ENCODE results near the gene OR6K2. TPM values are rescaled to one million over a fixed set of nuclear protein-coding genes. Genes with fewer than 3 reads are reported as not detected.

OR6K2 gene
- total and polyA plus RNA-seq, 2 of the 4 experiments (the other 2 are of a cell fraction) = not detected

DNA sequence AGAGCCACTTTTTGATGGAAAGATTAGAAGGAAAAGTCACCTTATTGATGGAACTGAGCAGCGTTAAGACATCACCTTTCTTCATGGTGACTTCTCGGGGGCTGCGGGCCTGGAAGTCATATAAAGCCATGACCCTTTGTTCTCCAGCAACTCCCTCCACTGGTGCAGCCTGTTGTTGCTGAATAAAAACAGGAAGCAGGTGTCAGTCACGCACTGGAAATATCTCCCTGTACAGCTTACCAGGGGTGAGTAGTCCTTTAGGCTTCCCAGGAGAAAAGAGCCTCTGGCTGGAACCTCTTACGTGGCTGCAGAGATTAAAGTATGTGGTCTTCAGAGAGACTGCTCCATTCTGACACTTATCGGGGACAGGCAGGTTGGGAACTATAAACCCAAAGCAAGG, 45.9 kb downstream of the OR6K2 start:
- no peak overlapping the region for H3K4ac ChIP-seq (ENCODE audit: low read depth, low read length)
- POLR2A ChIA-PET (ENCODE audit: unreplicated experiment) = no interaction called here
- H2BK5ac ChIP-seq (ENCODE audit: low read depth, low read length, poor library complexity, severe bottlenecking) = no peak overlapping the region
- no peak overlapping the region for H2AK9ac ChIP-seq (replicated peaks; ENCODE audit: low read depth, low read length, poor library complexity)
- no peak overlapping the region for H3K23ac ChIP-seq (ENCODE audit: low read depth, low read length)
- no peaks in the 10 kb centered on the region for H4K20me1 ChIP-seq (ENCODE audit: insufficient read depth, low read length)
- no CpG with 5 or more reads among the region's 6 CpGs for WGBS, 2 experiments (ENCODE audit: extremely low coverage in 2 of 2, insufficient read length in 1 of 2)
- no TSS peak for BruUV-seq (replicated peaks)
- TF ChIP-seq CEBPB (IDR thresholded peaks at IDR 0.05; ENCODE audit: low read depth, low read length) (no peak), BHLHE40 (IDR thresholded peaks at IDR 0.05; ENCODE audit: low read depth, low read length) (no peak), SMC3 (IDR thresholded peaks at IDR 0.05; ENCODE audit: low read depth, low read length) (no peak), RCOR1 (IDR thresholded peaks at IDR 0.05; ENCODE audit: insufficient replicate concordance, low read length) (no peak), MAFK (IDR thresholded peaks at IDR 0.05; ENCODE audit: low read depth, low read length) (no peak), POLR2A (IDR thresholded peaks at IDR 0.05; ENCODE audit: low read depth, low read length) (no peak), MAZ (IDR thresholded peaks at IDR 0.05; ENCODE audit: borderline replicate concordance, low read depth, low read length) (no peak), NFE2L2 (IDR thresholded peaks at IDR 0.05; ENCODE audit: low read depth, low read length) (no peak), MXI1 (IDR thresholded peaks at IDR 0.05; ENCODE audit: borderline replicate concordance, low read depth, low read length) (no peak), CHD1 (IDR thresholded peaks at IDR 0.05; ENCODE audit: low read depth, low read length) (no peak), FOS (IDR thresholded peaks at IDR 0.05; ENCODE audit: low read depth, low read length) (no peak), RAD21 (IDR thresholded peaks at IDR 0.05; ENCODE audit: low read length) (no peak), RFX5 (IDR thresholded peaks at IDR 0.05; ENCODE audit: low read depth, low read length) (no peak)
- TF ChIP-seq, protein P1, sequence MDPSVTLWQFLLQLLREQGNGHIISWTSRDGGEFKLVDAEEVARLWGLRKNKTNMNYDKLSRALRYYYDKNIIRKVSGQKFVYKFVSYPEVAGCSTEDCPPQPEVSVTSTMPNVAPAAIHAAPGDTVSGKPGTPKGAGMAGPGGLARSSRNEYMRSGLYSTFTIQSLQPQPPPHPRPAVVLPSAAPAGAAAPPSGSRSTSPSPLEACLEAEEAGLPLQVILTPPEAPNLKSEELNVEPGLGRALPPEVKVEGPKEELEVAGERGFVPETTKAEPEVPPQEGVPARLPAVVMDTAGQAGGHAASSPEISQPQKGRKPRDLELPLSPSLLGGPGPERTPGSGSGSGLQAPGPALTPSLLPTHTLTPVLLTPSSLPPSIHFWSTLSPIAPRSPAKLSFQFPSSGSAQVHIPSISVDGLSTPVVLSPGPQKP (IDR thresholded peaks at IDR 0.05; ENCODE audit: borderline replicate concordance, low read depth, low read length) = no peak
- TF ChIP-seq, protein P2, sequence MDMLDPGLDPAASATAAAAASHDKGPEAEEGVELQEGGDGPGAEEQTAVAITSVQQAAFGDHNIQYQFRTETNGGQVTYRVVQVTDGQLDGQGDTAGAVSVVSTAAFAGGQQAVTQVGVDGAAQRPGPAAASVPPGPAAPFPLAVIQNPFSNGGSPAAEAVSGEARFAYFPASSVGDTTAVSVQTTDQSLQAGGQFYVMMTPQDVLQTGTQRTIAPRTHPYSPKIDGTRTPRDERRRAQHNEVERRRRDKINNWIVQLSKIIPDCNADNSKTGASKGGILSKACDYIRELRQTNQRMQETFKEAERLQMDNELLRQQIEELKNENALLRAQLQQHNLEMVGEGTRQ (IDR thresholded peaks at IDR 0.05; ENCODE audit: low read depth, low read length) = no peak
- TF ChIP-seq, protein P3, sequence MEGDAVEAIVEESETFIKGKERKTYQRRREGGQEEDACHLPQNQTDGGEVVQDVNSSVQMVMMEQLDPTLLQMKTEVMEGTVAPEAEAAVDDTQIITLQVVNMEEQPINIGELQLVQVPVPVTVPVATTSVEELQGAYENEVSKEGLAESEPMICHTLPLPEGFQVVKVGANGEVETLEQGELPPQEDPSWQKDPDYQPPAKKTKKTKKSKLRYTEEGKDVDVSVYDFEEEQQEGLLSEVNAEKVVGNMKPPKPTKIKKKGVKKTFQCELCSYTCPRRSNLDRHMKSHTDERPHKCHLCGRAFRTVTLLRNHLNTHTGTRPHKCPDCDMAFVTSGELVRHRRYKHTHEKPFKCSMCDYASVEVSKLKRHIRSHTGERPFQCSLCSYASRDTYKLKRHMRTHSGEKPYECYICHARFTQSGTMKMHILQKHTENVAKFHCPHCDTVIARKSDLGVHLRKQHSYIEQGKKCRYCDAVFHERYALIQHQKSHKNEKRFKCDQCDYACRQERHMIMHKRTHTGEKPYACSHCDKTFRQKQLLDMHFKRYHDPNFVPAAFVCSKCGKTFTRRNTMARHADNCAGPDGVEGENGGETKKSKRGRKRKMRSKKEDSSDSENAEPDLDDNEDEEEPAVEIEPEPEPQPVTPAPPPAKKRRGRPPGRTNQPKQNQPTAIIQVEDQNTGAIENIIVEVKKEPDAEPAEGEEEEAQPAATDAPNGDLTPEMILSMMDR (conservative IDR thresholded peaks at IDR 0.05; ENCODE audit: low read depth, low read length) = no peak
- H3K4me3 ChIP-seq (ENCODE audit: insufficient read depth, low read depth, low read length) = no peak overlapping the region
- H3K27me3 ChIP-seq (ENCODE audit: control insufficient read depth, insufficient read depth, low read length) = no peaks in the 10 kb centered on the region
- H4K91ac ChIP-seq (ENCODE audit: insufficient read depth, low read depth, low read length) = no peak overlapping the region
- H3K9me3 ChIP-seq (ENCODE audit: control insufficient read depth, insufficient read depth, low read length) = no peaks in the 10 kb centered on the region
- H3K4me1 ChIP-seq (ENCODE audit: control insufficient read depth, insufficient read depth, low read length) = no peaks in the 10 kb centered on the region
- H4K8ac ChIP-seq (ENCODE audit: low read depth in 2 of 2, low read length in 2 of 2) = no peak overlapping the region
- H3K27ac ChIP-seq (ENCODE audit: insufficient read depth, low read length) = no peak overlapping the region
- no peak overlapping the region for H2BK120ac ChIP-seq (ENCODE audit: low read depth, low read length)
- H2AFZ ChIP-seq (replicated peaks; ENCODE audit: low read length, poor library complexity) = no peak overlapping the region
- DNase-seq (no peak), ATAC-seq (ENCODE audit: low read depth) (no peak)
- H3K56ac ChIP-seq (ENCODE audit: extremely low read depth, insufficient read depth, low read length) = no peak overlapping the region
- in situ Hi-C loops (cut with MboI; ENCODE audit: low sequenced_read_pairs) (no loop called here), dilution Hi-C loops (cut with HindIII; ENCODE audit: low sequenced_read_pairs, unreplicated experiment) (no loop called here), intact Hi-C loops (cut with micrococcal nuclease) (no loop called here)
- H2BK20ac ChIP-seq (ENCODE audit: low read depth, low read length) = no peak overlapping the region
- no peak overlapping the region for H2AK5ac ChIP-seq (ENCODE audit: low read depth, low read length)
- no peak overlapping the region for H3K9ac ChIP-seq (ENCODE audit: low read depth, low read length)
- H3K4me2 ChIP-seq (ENCODE audit: low read depth, low read length) = no peak overlapping the region
- no peak overlapping the region for H2BK15ac ChIP-seq (ENCODE audit: low read depth, low read length)
- no peaks in the 10 kb centered on the region for H3K9me1 ChIP-seq (ENCODE audit: insufficient read depth, low read length)
- no peak overlapping the region for H4K5ac ChIP-seq (ENCODE audit: low read depth, low read length)
- no peaks in the 10 kb centered on the region for H3K36me3 ChIP-seq (ENCODE audit: control insufficient read depth, insufficient read depth, low read length)
- CTCF ChIA-PET = no interaction called here
- no peak overlapping the region for H3K18ac ChIP-seq (ENCODE audit: low read depth, low read length)
- H3K14ac ChIP-seq (replicated peaks; ENCODE audit: low read depth, low read length) = no peak overlapping the region
- H3K79me1 ChIP-seq (ENCODE audit: low read depth in 1 of 2, low read length in 2 of 2) = no peaks in the 10 kb centered on the region

Data from IMR-90 (cell line).